Measurements from ENCODE around the gene TRAPPC4.
"Not testable (repeated sequence)": the region's sequence is repeated elsewhere in the genome, so short reads cannot be mapped to it uniquely, and the experiment has no call there.

TRAPPC4 gene

GRCh38 chr11:118980191-118980881 is 38.2 kb upstream of the TRAPPC4 start:
- H3K4me3 ChIP-seq (replicated peaks; ENCODE audit: low read depth, low read length), result no peak overlapping the region
- no peak for DNase-seq (ENCODE audit: extremely low read depth, low read depth)
- TF ChIP-seq CTCF (IDR thresholded peaks at IDR 0.05; ENCODE audit: low read depth, low read length, missing control alignments), result no peak

DNA sequence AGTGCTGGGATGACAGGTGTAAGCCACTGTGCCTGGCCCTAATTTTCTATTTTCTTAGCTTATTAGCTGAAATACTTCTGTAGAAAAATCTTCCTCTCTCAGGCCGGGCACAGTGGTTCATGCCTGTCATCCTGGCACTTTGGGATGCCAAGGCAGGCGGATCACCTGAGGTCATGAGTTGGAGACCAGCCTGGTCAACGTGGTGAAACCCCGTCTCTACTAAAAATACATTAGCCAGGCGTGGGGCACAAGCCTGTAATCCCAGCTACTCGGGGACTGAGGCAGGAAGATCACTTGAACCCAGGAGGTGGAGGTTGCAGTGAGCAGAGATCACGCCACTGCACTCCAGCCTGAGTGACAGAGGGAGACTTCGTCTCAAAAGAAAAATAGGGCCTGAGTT is 34.2 kb upstream of the TRAPPC4 start:
- DNase-seq (ENCODE audit: extremely low read depth, low read depth); H3K4me3 ChIP-seq (replicated peaks; ENCODE audit: low read depth, low read length): not testable (repeated sequence)

- no peak for DNase-seq (ENCODE audit: extremely low read depth, low read depth)
- no peak overlapping the region for H3K4me3 ChIP-seq (replicated peaks; ENCODE audit: low read depth, low read length)
- TF ChIP-seq CTCF (IDR thresholded peaks at IDR 0.05; ENCODE audit: low read depth, low read length, missing control alignments), result no peak
Observed at GRCh38 chr11:118984825-118985224, 33.7 kb upstream of the TRAPPC4 start.

DNA sequence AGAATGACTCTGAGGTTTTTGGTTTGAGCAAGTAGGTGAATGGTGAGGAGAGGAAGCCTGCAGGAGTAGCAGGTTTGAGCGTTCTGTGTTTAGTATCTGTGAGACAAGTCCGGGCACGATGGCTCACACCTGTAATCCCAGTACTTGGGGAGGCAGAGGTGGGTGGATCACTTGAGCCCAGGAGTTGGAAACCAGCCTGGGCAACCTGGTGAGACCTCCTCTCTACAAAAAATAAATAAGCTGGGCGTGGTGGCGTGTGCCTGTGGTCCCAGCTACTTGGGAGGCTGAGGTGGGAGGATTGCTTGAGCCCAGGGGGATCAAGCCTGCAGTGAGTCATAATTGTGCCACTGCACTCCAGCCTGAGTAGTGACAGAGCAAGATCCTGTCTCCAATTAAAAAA is 30.3 kb upstream of the TRAPPC4 start:
- no peak for DNase-seq (ENCODE audit: extremely low read depth, low read depth)
- H3K4me3 ChIP-seq (replicated peaks; ENCODE audit: low read depth, low read length), result no peak overlapping the region
- no peak for TF ChIP-seq CTCF (IDR thresholded peaks at IDR 0.05; ENCODE audit: low read depth, low read length, missing control alignments)

DNA sequence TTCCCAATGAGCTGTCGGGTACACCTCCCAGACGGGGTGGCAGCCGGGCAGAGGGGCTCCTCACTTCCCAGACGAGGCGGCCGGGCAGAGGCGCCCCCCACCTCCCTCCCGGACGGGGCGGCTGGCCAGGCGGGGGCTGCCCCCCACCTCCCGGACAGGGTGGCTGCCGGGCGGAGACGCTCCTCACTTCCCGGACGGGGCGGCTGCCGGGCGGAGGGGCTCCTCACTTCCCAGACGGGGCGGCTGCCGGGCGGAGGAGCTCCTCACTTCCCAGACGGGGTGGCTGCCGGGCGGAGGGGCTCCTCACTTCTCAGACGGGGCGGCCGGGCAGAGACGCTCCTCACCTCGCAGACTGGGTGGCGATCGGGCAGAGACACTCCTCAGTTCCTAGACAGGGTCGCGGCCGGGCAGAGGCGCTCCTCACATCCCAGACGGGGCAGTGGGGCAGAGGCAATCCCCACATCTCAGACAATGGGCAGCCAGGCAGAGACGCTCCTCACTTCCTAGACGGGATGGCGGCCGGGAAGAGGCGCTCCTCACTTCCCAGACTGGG is 27.0 kb upstream of the TRAPPC4 start:
- DNase-seq (ENCODE audit: extremely low read depth, low read depth); H3K4me3 ChIP-seq (replicated peaks; ENCODE audit: low read depth, low read length): not testable (repeated sequence)

GRCh38 chr11:118996926-118997626 is 21.5 kb upstream of the TRAPPC4 start:
- TF ChIP-seq CTCF (IDR thresholded peaks at IDR 0.05; ENCODE audit: low read depth, low read length, missing control alignments), result peak; percentile 18
- no peak for DNase-seq (ENCODE audit: extremely low read depth, low read depth)
- peak overlapping the region; percentile 89 for H3K4me3 ChIP-seq (replicated peaks; ENCODE audit: low read depth, low read length)

DNA sequence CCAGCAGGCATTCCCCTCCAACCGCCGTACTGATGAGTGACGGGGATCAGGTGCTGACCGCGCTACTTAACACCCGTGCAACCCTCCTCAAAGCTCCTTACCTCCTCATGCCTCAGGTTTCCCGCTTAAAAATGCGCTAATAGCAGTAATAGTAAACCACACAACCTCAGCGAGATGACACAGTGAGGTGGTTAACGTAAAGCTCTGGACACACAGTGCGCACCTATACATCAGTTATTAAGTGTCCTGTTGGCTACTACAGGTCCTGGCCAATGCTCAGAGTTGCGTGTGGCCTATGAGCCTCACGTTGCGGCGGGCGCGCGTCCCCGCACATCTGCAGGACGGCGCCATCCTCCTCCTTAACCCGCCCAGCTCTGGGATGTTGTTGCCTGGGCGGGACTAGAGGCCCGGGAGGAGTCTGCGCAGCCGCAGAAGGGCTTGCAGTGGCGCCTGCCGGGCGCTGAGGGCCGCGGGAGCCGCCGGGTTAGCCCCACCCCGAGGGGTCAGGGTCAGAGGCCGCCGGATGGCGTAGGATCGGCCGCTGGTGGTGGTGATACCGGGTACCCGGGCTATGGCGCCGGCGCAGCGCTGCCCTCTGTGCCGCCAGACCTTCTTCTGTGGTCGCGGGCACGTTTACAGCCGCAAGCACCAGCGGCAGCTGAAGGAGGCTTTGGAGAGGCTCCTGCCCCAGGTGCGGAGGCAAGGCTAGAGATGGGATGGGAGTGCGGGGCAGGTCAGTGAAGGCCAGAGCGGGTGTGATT is 20.8 kb upstream of the TRAPPC4 start, which contains the start of gene CENATAC:
Gene CENATAC, plus strand, starts transcription at position 512 of the 761 bp plus-strand sequence. Its CDS starts 60 bp downstream, at position 572.
- peak within 1 kb of the TSS; percentile 89 for H3K4me3 ChIP-seq (replicated peaks; ENCODE audit: low read depth, low read length)
- DNase-seq (ENCODE audit: extremely low read depth, low read depth), result peak; percentile 52
- TF ChIP-seq CTCF (IDR thresholded peaks at IDR 0.05; ENCODE audit: low read depth, low read length, missing control alignments), result no peak

Measured in HFF-Myc (cell line).